CD4-positive, alpha-beta T cell (primary cell): ENCODE data around the gene ARHGEF28. TPM values are rescaled to one million over a fixed set of nuclear protein-coding genes. Genes with fewer than 3 reads are reported as not detected.

Experiments
- ATAC-seq: fragments of 200-7000 bp; cut with Tn5 transposase; one replicate; pipeline ENCODE4 v1.10.0; 2022; ENCODE audit warnings: mild to moderate bottlenecking; ENCODE audit not compliant: poor library complexity
- CTCF ChIA-PET: fragments of 350-600 bp; sonication (Branson Sonifier 250); formaldehyde crosslinking; loops from one replicate; lab custom pipeline; 2021; ENCODE audit warnings: antibody characterized with exemption, inconsistent platforms; lab: Charles Lee
- POLR2A ChIA-PET: fragments of 350-600 bp; sonication (Branson Sonifier 250); formaldehyde crosslinking; loops from one replicate; lab custom pipeline; 2021; ENCODE audit warnings: antibody characterized with exemption, inconsistent platforms; lab: Charles Lee
- DNase-seq, 14 experiments: peaks; one replicate each; pipeline ENCODE4 v3.0.0-alpha.2; 2013 to 2020; ENCODE audit warnings: mixed read lengths in 2 of 14
- H3K27ac ChIP-seq, 2 donors: one replicate each; pipeline versions ENCODE4 v1.5.1 to v1.7.0; 2013; ENCODE audit warnings: low read length in 2 of 2, low read depth in 1 of 2, mild to moderate bottlenecking in 1 of 2
- H3K27me3 ChIP-seq, 2 experiments: 1 replicate in 1 of 2; 2 replicates in 1 of 2; pipeline versions ENCODE4 v1.6.1 to v1.7.0; 2013; ENCODE audit warnings: low read length in 2 of 2, control low read depth in 1 of 2, mild to moderate bottlenecking in 1 of 2, moderate library complexity in 1 of 2; ENCODE audit not compliant: insufficient read depth in 2 of 2, control insufficient read depth in 1 of 2
- H3K36me3 ChIP-seq: one replicate; pipeline ENCODE4 v1.6.1; 2013; ENCODE audit warnings: low read length, control low read depth; ENCODE audit not compliant: insufficient read depth
- H3K4me1 ChIP-seq: one replicate; pipeline ENCODE4 v1.6.1; 2013; ENCODE audit warnings: low read length, control low read depth; ENCODE audit not compliant: insufficient read depth
- H3K4me3 ChIP-seq: one replicate; pipeline ENCODE4 v1.5.1; 2013; ENCODE audit warnings: mild to moderate bottlenecking, low read length, moderate library complexity
- H3K9me3 ChIP-seq, 2 experiments: 1 replicate in 1 of 2; 2 replicates in 1 of 2; pipeline versions ENCODE4 v1.6.1 to v1.7.0; 2013; ENCODE audit warnings: low read length in 2 of 2, mild to moderate bottlenecking in 2 of 2, control low read depth in 1 of 2, moderate library complexity in 1 of 2; ENCODE audit not compliant: control insufficient read depth in 1 of 2, insufficient read depth in 1 of 2
- H3K27ac Mint-ChIP-seq: one replicate; pipeline ENCODE4 v1.8.0; 2020; ENCODE audit warnings: mixed read lengths
- H3K27me3 Mint-ChIP-seq: one replicate; pipeline ENCODE4 v1.8.0; 2021; ENCODE audit warnings: mixed read lengths
- H3K36me3 Mint-ChIP-seq: one replicate; pipeline ENCODE4 v1.8.0; 2021; ENCODE audit warnings: low read depth, mixed read lengths
- H3K4me1 Mint-ChIP-seq: one replicate; pipeline ENCODE4 v1.8.0; 2021; ENCODE audit warnings: low read depth, mixed read lengths
- H3K4me3 Mint-ChIP-seq: one replicate; pipeline ENCODE4 v1.8.0; 2020; ENCODE audit warnings: mild to moderate bottlenecking, mixed read lengths
- H3K9me3 Mint-ChIP-seq: one replicate; pipeline ENCODE4 v1.8.0; 2020; ENCODE audit warnings: mixed read lengths
- CTCF ChIP-seq: fragments of 200-600 bp; IDR thresholded peaks from one replicate; pipeline ENCODE4 v1.8.0; 2022; ENCODE audit warnings: antibody characterized with exemption, mild to moderate bottlenecking
- intact Hi-C, 2 experiments: fragments of 100-400 bp; cut with DNase I in 1 of 2; cut with micrococcal nuclease in 1 of 2; formaldehyde crosslinking; loops; one replicate each; pipeline versions ENCODE4 v1.15.1 to v1.9.0; 2023 to 2025; cut with DNase I, micrococcal nuclease
- total RNA-seq, 174 experiments: library from RNA in 2 of 174; stranded (reverse) in 2 of 174; gene quantifications; one replicate each; pipeline ENCODE4 v1.2.3 and lab custom pipeline; 2021 to 2026

Gene ARHGEF28
- total RNA-seq, 2 experiments from 2014 or later = not detected

- Histone ChIP-seq H3K4me3 (no peak overlapping the region), H3K36me3 (no peaks in the 10 kb centered on the region), H3K27ac (no peak overlapping the region), H3K9me3 (peaks cover 0 to 3% of the 10 kb centered on the region in 2 experiments), H3K4me1 (no peaks in the 10 kb centered on the region), H3K27me3 (peaks cover 0 to 12% of the 10 kb centered on the region in 2 experiments)
- TF ChIP-seq CTCF = no peak
- DNase-seq (no peak), ATAC-seq (no peak)
- ChIA-PET POLR2A (no interaction called here), CTCF (no interaction called here)
- no peak overlapping the region for H3K4me3 Mint-ChIP-seq
- intact Hi-C loops = no loop called here
- peaks cover 25% of the 10 kb centered on the region for H3K27me3 Mint-ChIP-seq
- no peaks in the 10 kb centered on the region for H3K9me3 Mint-ChIP-seq
- no peak overlapping the region for H3K27ac Mint-ChIP-seq
- H3K36me3 Mint-ChIP-seq = no peaks in the 10 kb centered on the region
- H3K4me1 Mint-ChIP-seq = no peaks in the 10 kb centered on the region
Measured at GRCh38 chr5:73896097-73896496, 270.1 kb downstream of the ARHGEF28 start.

- Mint-ChIP-seq H3K4me1 (no peaks in the 10 kb centered on the region), H3K36me3 (no peaks in the 10 kb centered on the region), H3K4me3 (no peak overlapping the region), H3K9me3 (no peaks in the 10 kb centered on the region), H3K27me3 (peaks cover 24% of the 10 kb centered on the region), H3K27ac (no peak overlapping the region)
- CTCF ChIA-PET = no interaction called here
- ATAC-seq (no peak), DNase-seq (no peak)
- H3K4me3 ChIP-seq = no peak overlapping the region
- no peaks in the 10 kb centered on the region for H3K4me1 ChIP-seq
- H3K36me3 ChIP-seq = no peaks in the 10 kb centered on the region
- POLR2A ChIA-PET = no interaction called here
- no peak overlapping the region for H3K27ac ChIP-seq
- peaks cover 0 to 3% of the 10 kb centered on the region in 2 experiments for H3K9me3 ChIP-seq
- peaks cover 0 to 12% of the 10 kb centered on the region in 2 experiments for H3K27me3 ChIP-seq
- TF ChIP-seq CTCF = no peak
- intact Hi-C loops = no loop called here
Measured at GRCh38 chr5:73896668-73897067, 270.7 kb downstream of the ARHGEF28 start.

- no peaks in the 10 kb centered on the region for H3K9me3 ChIP-seq
- H3K4me3 Mint-ChIP-seq = no peak overlapping the region
- no peaks in the 10 kb centered on the region for H3K9me3 Mint-ChIP-seq
- TF ChIP-seq CTCF = no peak
- DNase-seq (no peak), ATAC-seq (no peak)
- intact Hi-C loops = no loop called here
- POLR2A ChIA-PET = no interaction called here
- H3K36me3 ChIP-seq = no peaks in the 10 kb centered on the region
- H3K27ac ChIP-seq = no peak overlapping the region
- H3K27me3 Mint-ChIP-seq = peaks cover 26% of the 10 kb centered on the region
- peaks cover 0 to 12% of the 10 kb centered on the region in 2 experiments for H3K27me3 ChIP-seq
- H3K27ac Mint-ChIP-seq = no peak overlapping the region
- no peaks in the 10 kb centered on the region for H3K4me1 ChIP-seq
- CTCF ChIA-PET = no interaction called here
- no peak overlapping the region for H3K4me3 ChIP-seq
- no peaks in the 10 kb centered on the region for H3K36me3 Mint-ChIP-seq
- no peaks in the 10 kb centered on the region for H3K4me1 Mint-ChIP-seq
Measured at GRCh38 chr5:73897893-73898292, 271.9 kb downstream of the ARHGEF28 start.
